HepG2 (cell line): ENCODE data around the gene CAMTA2. TPM values are rescaled to one million over a fixed set of nuclear protein-coding genes. Genes with fewer than 3 reads are reported as not detected.
A peak's percentile ranks its signal among the peaks of the same experiment; 100 is the strongest.

Source experiments
- ARID2 ChIP-seq: sonication (generic); formaldehyde crosslinking; IDR thresholded peaks from 2 replicates; pipeline ENCODE4 v1.8.1; 2022; ENCODE audit warnings: mild to moderate bottlenecking, missing genetic modification reagents, borderline replicate concordance
- ESRRA ChIP-seq: sonication (generic); formaldehyde crosslinking; IDR thresholded peaks from 2 replicates; pipeline ENCODE4 v1.5.1; 2020; ENCODE audit warnings: mild to moderate bottlenecking, low read depth, missing genetic modification reagents
- FOXP4 ChIP-seq: sonication (generic); formaldehyde crosslinking; IDR thresholded peaks from 2 replicates; pipeline ENCODE4 v1.4.0; 2020; ENCODE audit warnings: missing genetic modification reagents
- GATAD1 ChIP-seq: IDR thresholded peaks from 2 replicates; pipeline ENCODE4 v1.6.1; 2016; ENCODE audit warnings: missing genetic modification reagents, missing compliant biosample characterization
- HMG20A ChIP-seq: IDR thresholded peaks from 2 replicates; pipeline ENCODE4 v1.6.1; 2016; ENCODE audit warnings: borderline replicate concordance
- KAT8 ChIP-seq: IDR thresholded peaks from 2 replicates; pipeline ENCODE4 v1.6.1; 2016; ENCODE audit warnings: missing genetic modification reagents, missing compliant biosample characterization
- NFKB2 ChIP-seq: sonication (generic); formaldehyde crosslinking; IDR thresholded peaks from 2 replicates; pipeline ENCODE4 v1.4.0; 2020; ENCODE audit warnings: missing genetic modification reagents, borderline replicate concordance
- PAX8 ChIP-seq: sonication (generic); formaldehyde crosslinking; IDR thresholded peaks from 2 replicates; pipeline ENCODE4 v1.8.0; 2022; ENCODE audit warnings: mild to moderate bottlenecking, missing genetic modification reagents, borderline replicate concordance
- RELA ChIP-seq: sonication (generic); formaldehyde crosslinking; IDR thresholded peaks from 2 replicates; pipeline ENCODE4 v1.4.0; 2020; ENCODE audit warnings: missing genetic modification reagents
- ZBTB2 ChIP-seq: sonication (generic); formaldehyde crosslinking; IDR thresholded peaks from 2 replicates; pipeline ENCODE4 v1.8.0; 2022; ENCODE audit warnings: low read depth, missing genetic modification reagents
- ZBTB46 ChIP-seq: sonication (generic); formaldehyde crosslinking; IDR thresholded peaks from 2 replicates; pipeline ENCODE4 v1.4.0; 2020; ENCODE audit warnings: mild to moderate bottlenecking, missing genetic modification reagents, borderline replicate concordance
- ZNF10 ChIP-seq: sonication (generic); formaldehyde crosslinking; IDR thresholded peaks from 2 replicates; pipeline ENCODE4 v1.4.0; 2020; ENCODE audit warnings: mild to moderate bottlenecking, low read depth, missing genetic modification reagents, borderline replicate concordance
- ZNF24 ChIP-seq: fragments of 450-650 bp; IDR thresholded peaks from 2 replicates; pipeline ENCODE4 v1.6.1; 2017; ENCODE audit warnings: antibody characterized with exemption, mild to moderate bottlenecking
- ZNF430 ChIP-seq: sonication (generic); formaldehyde crosslinking; IDR thresholded peaks from 2 replicates; pipeline ENCODE4 v1.9.0; 2021; ENCODE audit warnings: mild to moderate bottlenecking, missing genetic modification reagents
- ZNF530 ChIP-seq: sonication (generic); formaldehyde crosslinking; IDR thresholded peaks from 2 replicates; pipeline ENCODE4 v1.5.0; 2020; ENCODE audit warnings: low read depth, mild to moderate bottlenecking, missing genetic modification reagents
- ZNF646 ChIP-seq: sonication (generic); formaldehyde crosslinking; IDR thresholded peaks from 2 replicates; pipeline ENCODE4 v1.9.0; 2021; ENCODE audit warnings: mild to moderate bottlenecking, missing genetic modification reagents
- ZNF7 ChIP-seq: IDR thresholded peaks from 2 replicates; pipeline ENCODE4 v1.6.1; 2016; ENCODE audit warnings: missing biosample characterization, missing genetic modification reagents
- ZSCAN20 ChIP-seq: sonication (generic); formaldehyde crosslinking; IDR thresholded peaks from 2 replicates; pipeline ENCODE4 v1.4.0; 2020; ENCODE audit warnings: missing genetic modification reagents, mild to moderate bottlenecking, borderline replicate concordance
- polyA plus RNA-seq, 8 experiments: library from polyadenylated mRNA; depleted of rRNA in 3 of 8; stranded (reverse) in 7 of 8; unstranded in 1 of 8; fragments of >200 nt; fragmentation: Illumina TruSeq in 4 of 8; extraction: Trizol in 4 of 8; gene quantifications; 2 replicates each; pipeline versions ENCODE4 v1.2.1 to v1.2.3, GENCODE V29; 2011 to 2016; ENCODE audit warnings: low read depth in 4 of 8, missing spikeins in 1 of 8, mixed read lengths in 1 of 8; ENCODE audit not compliant: insufficient read depth in 1 of 8
- total RNA-seq, 5 experiments: library from RNA; depleted of rRNA; stranded (reverse); fragments of >200 nt; fragmentation: Illumina TruSeq; extraction: Trizol; gene quantifications; 2 replicates each; pipeline ENCODE4 v1.2.3, GENCODE V29; 2016; ENCODE audit warnings: low read depth in 1 of 5

Gene CAMTA2
- total and polyA plus RNA-seq, 2 of the 13 experiments (the other 11 are each of a cell fraction or from before 2014, with no cell fraction given): 4.1 to 7.1 TPM

- TF ChIP-seq ZNF646 (CRISPR knock-in tag) (no peak), ZBTB2 (CRISPR knock-in tag) (peak; percentile 85), ZNF10 (CRISPR knock-in tag) (no peak), ZNF24 (no peak), ZSCAN20 (CRISPR knock-in tag) (0 out of 2 replicates have a peak, but pooled peaks have one; percentile 49), FOXP4 (CRISPR knock-in tag) (0 out of 2 replicates have a peak, but pooled peaks have one; percentile 29), HMG20A (CRISPR knock-in tag) (no peak), ZBTB46 (CRISPR knock-in tag) (no peak), PAX8 (CRISPR knock-in tag) (peak; percentile 78; the same call in 1 of the 2 replicates), ARID2 (no peak; the same call in 1 of the 2 replicates), RELA (CRISPR knock-in tag) (no peak), ZNF430 (CRISPR knock-in tag) (peak; percentile 65), ESRRA (CRISPR knock-in tag) (peak; percentile 14; the same call in 1 of the 2 replicates), ZNF530 (no peak), GATAD1 (CRISPR knock-in tag) (no peak), NFKB2 (CRISPR knock-in tag) (peak; percentile 79), ZNF7 (no peak), KAT8 (CRISPR knock-in tag) (no peak; the same call in 1 of the 2 replicates)
Measured at GRCh38 chr17:4948166-4948930, 39.1 kb downstream of the CAMTA2 start, which contains the start of gene PFN1 (continued).
